GM18498 (cell line): ENCODE results near the gene TRPC3.
A peak's percentile ranks its signal among the peaks of the same experiment; 100 is the strongest.
"Not testable (repeated sequence)": the region's sequence is repeated elsewhere in the genome, so short reads cannot be mapped to it uniquely, and the experiment has no call there.

Experiments
- ATAC-seq: cut with Tn5 transposase; IDR thresholded peaks from one replicate; pipeline ENCODE4 v1.9.1; 2021; ENCODE audit warnings: mild to moderate bottlenecking, moderate library complexity; ENCODE audit not compliant: unreplicated experiment

TRPC3 gene

GRCh38 chr4:121950212-121950679 lies 1.6 kb downstream of the TRPC3 start:
- peak; percentile 89 for ATAC-seq

- no peak for ATAC-seq
These were observed 5.2 kb downstream of the TRPC3 start for GRCh38 chr4:121946644-121947043.

- ATAC-seq: no peak
These were observed 7.9 kb downstream of the TRPC3 start for GRCh38 chr4:121943941-121944340.

- ATAC-seq: no peak
These were observed 12.2 kb downstream of the TRPC3 start for GRCh38 chr4:121939690-121940089.

GRCh38 chr4:121938282-121939092 lies 13.4 kb downstream of the TRPC3 start:
- ATAC-seq: no peak

GRCh38 chr4:121936101-121936500 lies 15.8 kb downstream of the TRPC3 start:
- ATAC-seq: no peak

- no peak for ATAC-seq
These were observed 17.2 kb downstream of the TRPC3 start for GRCh38 chr4:121934635-121935034.

- ATAC-seq: no peak
These were observed 19.5 kb downstream of the TRPC3 start for GRCh38 chr4:121932212-121932974.

- no peak for ATAC-seq
These were observed 21.6 kb downstream of the TRPC3 start for GRCh38 chr4:121930304-121930703.

- ATAC-seq: no peak
These were observed 23.9 kb downstream of the TRPC3 start for GRCh38 chr4:121927948-121928347.

GRCh38 chr4:121926490-121926889 lies 25.4 kb downstream of the TRPC3 start:
- ATAC-seq: not testable (repeated sequence)

GRCh38 chr4:121923306-121923705 lies 28.6 kb downstream of the TRPC3 start:
- no peak for ATAC-seq

- no peak for ATAC-seq
These were observed 38.2 kb downstream of the TRPC3 start for GRCh38 chr4:121913667-121914066.

- ATAC-seq: no peak
These were observed 43.5 kb downstream of the TRPC3 start for GRCh38 chr4:121908346-121908745.

GRCh38 chr4:121900132-121900983 lies 51.5 kb downstream of the TRPC3 start:
- peak; percentile 94 for ATAC-seq

- no peak for ATAC-seq
These were observed 53.7 kb downstream of the TRPC3 start for GRCh38 chr4:121898150-121898549.

GRCh38 chr4:121888134-121888533 lies 63.7 kb downstream of the TRPC3 start:
- ATAC-seq: no peak

- ATAC-seq: no peak
These were observed 66.7 kb downstream of the TRPC3 start for GRCh38 chr4:121885115-121885514.

GRCh38 chr4:121881158-121881557 lies 70.7 kb downstream of the TRPC3 start:
- no peak for ATAC-seq

GRCh38 chr4:121879135-121879534 lies 72.7 kb downstream of the TRPC3 start:
- no peak for ATAC-seq
